Esophagus squamous epithelium (tissue), 5 donors: Measurements from ENCODE around the gene TLR6. TPM values are rescaled to one million over a fixed set of nuclear protein-coding genes. Genes with fewer than 3 reads are reported as not detected.

Source experiments
- DNase-seq: peaks from one replicate; lab custom pipeline; 2025; lab: John Stamatoyannopoulos, UW
- H3K27ac ChIP-seq, 4 donors: fragments of 200-600 bp; sonication (generic); one replicate each; pipeline ENCODE4 v1.5.1; 2016 to 2019; ENCODE audit warnings: mild to moderate bottlenecking in 1 of 4
- H3K27me3 ChIP-seq, 4 donors: fragments of 200-600 bp; sonication (generic); 1 replicate in 3 of 4; 2 replicates in 1 of 4; pipeline versions ENCODE4 v1.5.1 to v1.6.0; 2017 to 2021; ENCODE audit warnings: antibody characterized with exemption in 1 of 4
- H3K36me3 ChIP-seq, 3 donors: fragments of 200-600 bp; sonication (generic); one replicate each; pipeline ENCODE4 v1.5.1; 2016 to 2019
- H3K4me1 ChIP-seq, 3 donors: fragments of 200-600 bp; sonication (generic); one replicate each; pipeline ENCODE4 v1.5.1; 2017 to 2019
- H3K4me3 ChIP-seq, 4 donors: fragments of 200-600 bp; sonication (generic); 1 replicate in 3 of 4; 2 replicates in 1 of 4; pipeline ENCODE4 v1.5.1; 2016 to 2019; ENCODE audit warnings: mild to moderate bottlenecking in 2 of 4, moderate library complexity in 1 of 4
- H3K9me3 ChIP-seq, 3 donors: fragments of 200-600 bp; sonication (generic); one replicate each; pipeline ENCODE4 v1.5.1; 2016 to 2019
- POLR2A ChIP-seq, 4 donors: fragments of 450-650 bp; IDR thresholded peaks; one replicate each; pipeline ENCODE4 v1.6.1; 2017; ENCODE audit warnings: antibody characterized with exemption in 4 of 4, mild to moderate bottlenecking in 4 of 4, moderate library complexity in 3 of 4
- WGBS, 2 donors: methylation state at CpG; one replicate each; pipeline ENCODE4 v1.1.5; 2018; 5-methylcytosine and 5-hydroxymethylcytosine counted together
- intact Hi-C: fragments of 100-400 bp; cut with DNase I; formaldehyde crosslinking; loops from one replicate; pipeline ENCODE4 v1.15.0; 2022
- total RNA-seq, 4 donors: library from RNA; depleted of rRNA; stranded (reverse); fragments of >200 nt; gene quantifications; one replicate each; pipeline ENCODE4 v1.1.0, GENCODE V29; 2016
- TF ChIP-seq, protein P1 (sequence below), 6 experiments: fragments of 450-650 bp in 4 of 6; fragments of 200-600 bp in 2 of 6; sonication (generic) in 2 of 6; IDR thresholded peaks; one replicate each; pipeline ENCODE4 v1.5.1; 2016 to 2019; ENCODE audit warnings: antibody characterized with exemption in 6 of 6, mild to moderate bottlenecking in 4 of 6, moderate library complexity in 4 of 6
- donor health status: DM: yes; HTN: yes; CAD: no.

TLR6 gene
- total RNA-seq, 4 donors from 2014 or later = 1.1 to 3.3 (median 2.5) TPM

- Histone ChIP-seq H3K9me3 (no peaks in the 10 kb centered on the region), H3K4me1 (peaks cover 7 to 24% (median 8%) of the 10 kb centered on the region in 3 donors), H3K27ac (peak overlapping the region in 3 of 4 donors; percentile 81 to 85 (median 82)), H3K27me3 (no peaks in the 10 kb centered on the region), H3K36me3 (no peaks in the 10 kb centered on the region), H3K4me3 (peak overlapping the region in 3 of 4 donors; percentile 34 to 54 (median 39))
- intact Hi-C loops = no loop called here
- DNase-seq = no peak
- no peak for TF ChIP-seq POLR2A (IDR thresholded peaks at IDR 0.05)
- TF ChIP-seq, protein P1, sequence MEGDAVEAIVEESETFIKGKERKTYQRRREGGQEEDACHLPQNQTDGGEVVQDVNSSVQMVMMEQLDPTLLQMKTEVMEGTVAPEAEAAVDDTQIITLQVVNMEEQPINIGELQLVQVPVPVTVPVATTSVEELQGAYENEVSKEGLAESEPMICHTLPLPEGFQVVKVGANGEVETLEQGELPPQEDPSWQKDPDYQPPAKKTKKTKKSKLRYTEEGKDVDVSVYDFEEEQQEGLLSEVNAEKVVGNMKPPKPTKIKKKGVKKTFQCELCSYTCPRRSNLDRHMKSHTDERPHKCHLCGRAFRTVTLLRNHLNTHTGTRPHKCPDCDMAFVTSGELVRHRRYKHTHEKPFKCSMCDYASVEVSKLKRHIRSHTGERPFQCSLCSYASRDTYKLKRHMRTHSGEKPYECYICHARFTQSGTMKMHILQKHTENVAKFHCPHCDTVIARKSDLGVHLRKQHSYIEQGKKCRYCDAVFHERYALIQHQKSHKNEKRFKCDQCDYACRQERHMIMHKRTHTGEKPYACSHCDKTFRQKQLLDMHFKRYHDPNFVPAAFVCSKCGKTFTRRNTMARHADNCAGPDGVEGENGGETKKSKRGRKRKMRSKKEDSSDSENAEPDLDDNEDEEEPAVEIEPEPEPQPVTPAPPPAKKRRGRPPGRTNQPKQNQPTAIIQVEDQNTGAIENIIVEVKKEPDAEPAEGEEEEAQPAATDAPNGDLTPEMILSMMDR (IDR thresholded peaks at IDR 0.05) = no peak
- 41 to 42% methylated on average over 4 of the region's 4 CpGs for WGBS, 2 donors
Observed at GRCh38 chr4:38856046-38856445, 571 bp downstream of the TLR6 start.

DNA sequence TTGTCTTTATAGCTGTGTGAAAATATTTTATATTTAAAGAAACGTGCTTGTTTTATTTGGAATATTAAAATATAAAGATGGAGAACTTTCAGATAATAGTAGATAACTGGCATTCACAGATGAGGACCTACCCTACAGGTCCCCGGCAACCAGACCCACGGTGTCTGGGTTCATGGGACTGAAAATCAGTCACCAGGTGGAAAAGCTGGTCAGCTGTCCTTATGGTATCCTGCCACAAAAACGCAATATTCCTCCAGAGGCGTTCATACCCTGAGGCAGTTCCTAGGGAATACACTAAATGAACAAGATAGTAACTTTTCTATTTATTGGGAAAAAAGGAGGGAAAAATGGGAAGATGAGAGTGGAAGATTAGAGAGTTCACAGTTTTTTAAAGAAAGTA is 1.2 kb downstream of the TLR6 start:
- Histone ChIP-seq H3K4me3 (peak overlapping the region in 3 of 4 donors; percentile 34 to 54 (median 39)), H3K4me1 (peaks cover 7 to 24% (median 8%) of the 10 kb centered on the region in 3 donors), H3K27me3 (no peaks in the 10 kb centered on the region), H3K36me3 (no peaks in the 10 kb centered on the region), H3K27ac (peak overlapping the region in 2 of 4 donors; percentile 81 to 82), H3K9me3 (no peaks in the 10 kb centered on the region)
- intact Hi-C loops = no loop called here
- DNase-seq = no peak
- TF ChIP-seq, protein P1 (IDR thresholded peaks at IDR 0.05) = no peak
- no peak for TF ChIP-seq POLR2A (IDR thresholded peaks at IDR 0.05)
- WGBS, 2 donors = 75 to 87% methylated on average over 5 of the region's 5 CpGs

DNA sequence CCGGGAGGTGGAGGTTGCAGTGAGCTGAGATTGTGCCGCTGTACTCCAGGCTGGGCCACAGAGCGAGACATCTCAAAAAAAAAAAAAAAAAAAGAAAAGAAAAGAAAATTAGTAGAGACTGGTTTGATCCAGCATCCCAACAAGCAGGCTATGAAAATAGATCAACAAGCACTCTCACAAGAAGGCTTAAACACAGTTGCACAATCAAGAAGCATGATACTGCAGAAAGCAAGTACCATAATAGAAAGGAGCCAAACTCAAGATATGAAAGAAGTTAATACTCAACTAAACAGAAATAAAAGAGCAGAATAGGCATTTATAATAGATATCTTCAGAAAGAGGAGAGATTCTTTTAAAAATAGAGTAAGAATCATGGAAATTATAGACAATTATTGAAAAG is 10.6 kb downstream of the TLR6 start:
- Histone ChIP-seq H3K36me3 (no peaks in the 10 kb centered on the region), H3K27ac (no peak overlapping the region), H3K4me3 (no peak overlapping the region), H3K27me3 (no peaks in the 10 kb centered on the region), H3K9me3 (no peaks in the 10 kb centered on the region), H3K4me1 (no peaks in the 10 kb centered on the region)
- DNase-seq = no peak
- TF ChIP-seq POLR2A (IDR thresholded peaks at IDR 0.05) = no peak
- TF ChIP-seq, protein P1 (IDR thresholded peaks at IDR 0.05) = no peak
- intact Hi-C loops = no loop called here
- 60 to 71% methylated on average over 2 to 3 of the region's 3 CpGs for WGBS, 2 donors

DNA sequence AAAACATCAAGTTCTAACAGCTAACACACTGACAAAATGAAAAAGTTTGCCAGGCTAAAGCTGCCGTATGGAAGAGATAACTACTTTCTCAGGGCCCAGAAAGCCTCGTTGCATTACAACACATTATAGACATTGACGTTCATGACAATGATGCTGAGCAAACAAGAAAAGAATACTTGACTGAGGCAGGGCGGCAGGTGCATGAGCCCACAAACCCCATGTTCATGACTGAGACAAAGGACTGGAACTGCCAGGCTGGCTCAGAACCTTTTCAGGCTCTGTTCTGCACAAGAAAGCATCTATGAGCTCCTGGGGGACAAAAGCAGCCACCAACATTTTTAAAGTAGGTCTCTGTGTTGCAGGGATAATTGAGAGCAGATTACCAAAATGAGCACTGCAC is 13.6 kb downstream of the TLR6 start:
- intact Hi-C loops = no loop called here
- H3K27me3 ChIP-seq = no peaks in the 10 kb centered on the region
- no peak overlapping the region for H3K27ac ChIP-seq
- no peak for DNase-seq
- H3K9me3 ChIP-seq = no peaks in the 10 kb centered on the region
- no peaks in the 10 kb centered on the region for H3K4me1 ChIP-seq
- TF ChIP-seq, protein P1 (IDR thresholded peaks at IDR 0.05) = no peak
- 72 to 93% methylated on average over 4 of the region's 4 CpGs for WGBS, 2 donors
- no peak overlapping the region for H3K4me3 ChIP-seq
- H3K36me3 ChIP-seq = no peaks in the 10 kb centered on the region

GRCh38 chr4:38837849-38838248 is 18.8 kb downstream of the TLR6 start:
- Histone ChIP-seq H3K27ac (no peak overlapping the region), H3K36me3 (no peaks in the 10 kb centered on the region), H3K4me1 (no peaks in the 10 kb centered on the region), H3K27me3 (no peaks in the 10 kb centered on the region), H3K9me3 (peaks cover 0 to 5% (median 0%) of the 10 kb centered on the region in 3 donors), H3K4me3 (no peak overlapping the region)
- intact Hi-C loops = no loop called here
- TF ChIP-seq POLR2A (IDR thresholded peaks at IDR 0.05) = no peak
- TF ChIP-seq, protein P1 (IDR thresholded peaks at IDR 0.05) = no peak
- no peak for DNase-seq
- 11 to 14% methylated on average over 2 of the region's 2 CpGs for WGBS, 2 donors
